Mucosa of rectum (tissue), 2 donors: ENCODE results near the gene KRTAP22-2.

Experiments used
- H3K27ac ChIP-seq, 2 donors: one replicate each; pipeline ENCODE4 v1.7.0; 2013; ENCODE audit warnings: inconsistent platforms in 2 of 2, low read depth in 2 of 2, low read length in 2 of 2
- H3K27me3 ChIP-seq, 2 donors: one replicate each; pipeline ENCODE4 v1.7.0; 2013; ENCODE audit warnings: low read length in 2 of 2; ENCODE audit not compliant: control insufficient read depth in 2 of 2, insufficient read depth in 2 of 2
- H3K36me3 ChIP-seq, 2 donors: one replicate each; pipeline ENCODE4 v1.7.0; 2013; ENCODE audit warnings: low read length in 2 of 2; ENCODE audit not compliant: control insufficient read depth in 2 of 2, insufficient read depth in 2 of 2
- H3K4me1 ChIP-seq, 2 donors: one replicate each; pipeline ENCODE4 v1.7.0; 2013; ENCODE audit warnings: low read length in 2 of 2, mild to moderate bottlenecking in 1 of 2; ENCODE audit not compliant: control insufficient read depth in 2 of 2, insufficient read depth in 2 of 2
- H3K4me3 ChIP-seq, 2 donors: one replicate each; pipeline ENCODE4 v1.7.0; 2013; ENCODE audit warnings: low read length in 2 of 2
- H3K9ac ChIP-seq, 2 donors: one replicate each; pipeline ENCODE4 v1.7.0; 2013; ENCODE audit warnings: low read length in 2 of 2, low read depth in 1 of 2, mild to moderate bottlenecking in 1 of 2
- H3K9me3 ChIP-seq, 2 donors: one replicate each; pipeline ENCODE4 v1.7.0; 2013; ENCODE audit warnings: low read length in 2 of 2; ENCODE audit not compliant: control insufficient read depth in 2 of 2
- donor health status: healthy.
- donor health status: Normal muscosa, but diverticular disease.

KRTAP22-2 gene

DNA sequence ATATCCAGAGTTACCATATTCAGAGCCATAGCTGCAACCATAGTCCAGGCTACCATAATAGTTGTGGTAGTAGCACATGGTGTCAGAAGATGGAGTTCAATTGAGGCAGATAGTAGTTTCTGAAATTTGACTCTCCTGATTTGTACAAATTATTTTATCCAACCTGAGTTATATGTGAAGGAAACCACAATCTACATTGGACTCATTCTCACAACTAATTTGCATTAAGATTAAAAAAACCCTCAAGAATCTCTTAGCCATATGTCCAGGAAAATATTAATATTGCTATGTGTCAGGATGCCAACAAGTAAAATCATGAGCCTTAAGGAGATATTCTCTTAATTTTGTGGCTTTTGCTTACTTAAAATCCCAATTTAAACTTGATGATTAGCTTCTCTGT lies at the start of gene KRTAP22-2:
KRTAP22-2 (minus strand) TSS at position 101 of the 400 bp plus-strand sequence.
- Histone ChIP-seq H3K9ac (no peak within 1 kb of the TSS), H3K36me3 (no peaks in the 10 kb centered on the region), H3K4me3 (no peak within 1 kb of the TSS), H3K4me1 (no peaks in the 10 kb centered on the region), H3K27ac (no peak within 1 kb of the TSS), H3K9me3 (peaks cover 5% of the 10 kb centered on the region in 2 donors), H3K27me3 (no peaks in the 10 kb centered on the region)

DNA sequence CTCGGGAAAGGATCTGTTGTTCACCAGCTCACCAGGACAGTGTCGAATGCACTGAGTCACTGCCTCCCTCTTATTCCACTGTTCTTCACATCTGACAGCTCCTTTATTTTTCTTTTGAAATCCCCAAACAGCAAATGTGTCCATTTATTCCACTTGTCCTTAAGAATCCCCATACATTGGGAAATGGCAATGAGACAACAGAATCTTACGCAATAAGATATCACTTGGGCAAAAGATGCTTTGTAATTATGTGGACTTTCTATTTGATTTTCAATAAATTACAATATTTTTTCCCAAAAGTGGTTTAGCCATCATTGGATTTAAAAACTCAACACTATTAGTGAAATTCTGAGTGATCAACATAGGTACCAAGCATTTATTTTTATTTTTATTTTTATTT lies 48.5 kb upstream of the KRTAP22-2 start:
- peaks cover 0 to 3% of the 10 kb centered on the region in 2 donors for H3K9me3 ChIP-seq
- H3K27ac ChIP-seq, result no peak overlapping the region
- H3K4me1 ChIP-seq, result no peaks in the 10 kb centered on the region
- no peak overlapping the region for H3K4me3 ChIP-seq
- no peaks in the 10 kb centered on the region for H3K36me3 ChIP-seq
- H3K27me3 ChIP-seq, result no peaks in the 10 kb centered on the region
- H3K9ac ChIP-seq, result no peak overlapping the region

GRCh38 chr21:30634906-30635305 lies 44.7 kb upstream of the KRTAP22-2 start, which contains the start of gene KRTAP20-2:
TSS of gene KRTAP20-2 (plus strand) at chr21:30635206. CDS start at chr21:30635264, 58 bp downstream.
- Histone ChIP-seq H3K4me1 (no peaks in the 10 kb centered on the region), H3K9ac (no peak within 1 kb of the TSS), H3K36me3 (no peaks in the 10 kb centered on the region), H3K27me3 (no peaks in the 10 kb centered on the region), H3K27ac (no peak within 1 kb of the TSS), H3K9me3 (peaks cover 0 to 5% of the 10 kb centered on the region in 2 donors), H3K4me3 (no peak within 1 kb of the TSS)

- H3K9ac ChIP-seq, result no peak overlapping the region
- no peaks in the 10 kb centered on the region for H3K36me3 ChIP-seq
- H3K9me3 ChIP-seq, result peaks cover 0 to 5% of the 10 kb centered on the region in 2 donors
- no peak overlapping the region for H3K4me3 ChIP-seq
- H3K27me3 ChIP-seq, result no peaks in the 10 kb centered on the region
- H3K27ac ChIP-seq, result no peak overlapping the region
- H3K4me1 ChIP-seq, result no peaks in the 10 kb centered on the region
Observed at GRCh38 chr21:30629200-30629599, 39.0 kb upstream of the KRTAP22-2 start.

- H3K27me3 ChIP-seq, result no peaks in the 10 kb centered on the region
- H3K36me3 ChIP-seq, result no peaks in the 10 kb centered on the region
- no peaks in the 10 kb centered on the region for H3K4me1 ChIP-seq
- H3K4me3 ChIP-seq, result no peak overlapping the region
- H3K9me3 ChIP-seq, result peaks cover 4 to 10% of the 10 kb centered on the region in 2 donors
- no peak overlapping the region for H3K27ac ChIP-seq
- H3K9ac ChIP-seq, result no peak overlapping the region
Observed at GRCh38 chr21:30628109-30628508, 37.9 kb upstream of the KRTAP22-2 start.

DNA sequence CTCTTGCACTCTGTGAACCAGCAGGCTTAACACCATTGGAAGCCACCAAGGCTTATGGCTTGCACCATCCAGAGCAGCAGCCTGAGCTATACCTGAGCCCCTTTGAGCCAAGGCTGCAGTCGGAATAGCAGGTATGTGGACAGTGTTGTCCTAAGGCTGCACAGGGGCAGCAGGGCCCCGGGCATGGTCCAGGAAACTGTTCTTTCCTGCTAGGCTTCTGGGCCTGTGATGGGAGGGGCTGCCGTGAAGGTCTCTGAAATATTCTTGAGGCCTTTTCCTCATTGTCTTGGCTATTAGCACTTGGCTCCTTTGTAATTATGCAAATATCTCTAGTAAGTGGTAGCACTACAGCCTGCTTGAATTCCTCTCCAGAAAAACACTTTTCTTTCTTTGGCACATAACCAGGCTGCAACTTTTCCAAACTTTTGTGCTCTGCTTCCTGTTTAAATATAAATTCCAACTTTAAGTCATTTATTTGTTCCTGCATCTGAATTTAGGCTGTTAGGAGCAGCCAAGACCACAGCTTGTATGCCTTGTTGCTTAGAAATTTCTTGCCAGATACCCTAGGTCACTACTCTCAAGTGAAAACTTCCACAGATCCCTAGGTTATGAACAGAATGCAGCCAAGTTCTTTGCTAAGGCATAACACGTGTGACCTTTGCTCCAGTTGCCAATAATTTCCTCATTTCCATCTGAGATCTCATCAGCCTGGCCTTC lies 35.4 kb upstream of the KRTAP22-2 start:
- Histone ChIP-seq H3K36me3 (no peaks in the 10 kb centered on the region), H3K4me1 (no peaks in the 10 kb centered on the region), H3K27me3 (no peaks in the 10 kb centered on the region), H3K4me3 (no peak overlapping the region), H3K27ac (no peak overlapping the region), H3K9ac (no peak overlapping the region), H3K9me3 (peaks cover 4 to 5% of the 10 kb centered on the region in 2 donors)

- no peak overlapping the region for H3K9ac ChIP-seq
Observed at GRCh38 chr21:30623362-30623761, 33.2 kb upstream of the KRTAP22-2 start.

DNA sequence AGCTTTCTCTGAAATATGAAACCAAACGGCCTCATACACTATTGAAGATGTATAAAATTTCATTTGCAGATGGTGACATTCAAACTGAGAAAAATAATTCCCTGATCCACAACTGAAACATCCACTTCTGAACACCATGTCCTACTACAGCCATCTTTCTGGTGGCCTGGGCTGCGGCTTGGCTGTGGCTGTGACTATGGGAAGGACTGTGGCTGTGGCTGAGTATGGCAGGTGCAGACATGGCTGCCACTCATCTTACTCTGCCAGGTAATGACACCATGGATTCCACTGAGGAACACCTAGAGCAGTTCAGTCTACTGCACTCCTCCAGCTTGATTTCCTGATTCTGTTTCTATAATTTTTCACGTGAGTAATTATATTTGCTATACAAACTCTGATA lies 30.3 kb upstream of the KRTAP22-2 start, which contains the start of gene KRTAP20-4:
KRTAP20-4 (plus strand) TSS at position 106 of the 400 bp plus-strand sequence.
- Histone ChIP-seq H3K27ac (no peak within 1 kb of the TSS), H3K27me3 (no peaks in the 10 kb centered on the region), H3K4me1 (no peaks in the 10 kb centered on the region), H3K9me3 (peaks cover 4 to 7% of the 10 kb centered on the region in 2 donors), H3K36me3 (no peaks in the 10 kb centered on the region), H3K9ac (no peak within 1 kb of the TSS), H3K4me3 (no peak within 1 kb of the TSS)

More at GRCh38 chr21:30623362-30623761, 33.2 kb upstream of the KRTAP22-2 start:
- H3K27me3 ChIP-seq, result no peaks in the 10 kb centered on the region
- H3K9me3 ChIP-seq, result peaks cover 4 to 5% of the 10 kb centered on the region in 2 donors
- H3K4me3 ChIP-seq, result no peak overlapping the region
- no peaks in the 10 kb centered on the region for H3K36me3 ChIP-seq
- no peaks in the 10 kb centered on the region for H3K4me1 ChIP-seq
- no peak overlapping the region for H3K27ac ChIP-seq

- Histone ChIP-seq H3K36me3 (no peaks in the 10 kb centered on the region), H3K27me3 (no peaks in the 10 kb centered on the region), H3K9ac (no peak overlapping the region), H3K4me1 (no peaks in the 10 kb centered on the region), H3K4me3 (no peak overlapping the region), H3K9me3 (peaks cover 4 to 7% of the 10 kb centered on the region in 2 donors), H3K27ac (no peak overlapping the region)
Observed at GRCh38 chr21:30620080-30620479, 29.9 kb upstream of the KRTAP22-2 start.

- Histone ChIP-seq H3K4me1 (no peaks in the 10 kb centered on the region), H3K9ac (no peak within 1 kb of the TSS), H3K9me3 (peaks cover 2 to 3% of the 10 kb centered on the region in 2 donors), H3K4me3 (no peak within 1 kb of the TSS), H3K27me3 (no peaks in the 10 kb centered on the region), H3K27ac (no peak within 1 kb of the TSS), H3K36me3 (no peaks in the 10 kb centered on the region)
Observed at GRCh38 chr21:30616125-30616524, 25.9 kb upstream of the KRTAP22-2 start, which contains the start of gene KRTAP20-1. TSS of gene KRTAP20-1 (plus strand) at chr21:30616425. CDS start at chr21:30616455, 30 bp downstream.
